A549 (cell line): ENCODE measurements around the gene SLC1A3. TPM values are rescaled to one million over a fixed set of nuclear protein-coding genes. Genes with fewer than 3 reads are reported as not detected.
A peak's percentile ranks its signal among the peaks of the same experiment; 100 is the strongest.

Experiments
- ATAC-seq, 2 experiments: fragments of 200-7000 bp in 1 of 2; fragments of >200 bp in 1 of 2; cut with Nextera tagmentation in 1 of 2; cut with Tn5 transposase in 1 of 2; 3 replicates each; pipeline versions ENCODE4 v1.8.0 to v1.9.1; 2018 to 2020; ENCODE audit warnings: mild to moderate bottlenecking in 1 of 2, moderate library complexity in 1 of 2
- CTCF ChIA-PET: fragments of 300-600 bp; sonication (Branson Sonifier 250); formaldehyde crosslinking; extraction: SDS; loops from one replicate; lab custom pipeline; 2021; ENCODE audit warnings: antibody characterized with exemption, inconsistent platforms; lab: Yijun Ruan, JAX
- POLR2A ChIA-PET: fragments of 350-600 bp; formaldehyde crosslinking; extraction: SDS; loops from one replicate; lab custom pipeline; 2021; ENCODE audit warnings: antibody characterized with exemption, inconsistent platforms; lab: Yijun Ruan, JAX
- DNase-seq, 2 experiments: peaks; one replicate each; pipeline versions ENCODE4 v3.0.0 to v3.0.0-alpha.2; 2011 to 2016; ENCODE audit warnings: low read depth in 1 of 2, low spot score in 1 of 2
- FAIRE-seq: peaks from 2 replicates; lab custom pipeline; 2011; peaks lifted over from hg19 to GRCh38; lab: Jason Lieb, UNC
- H3K27ac ChIP-seq, 2 experiments: fragments of >200 bp; sonication (Bioruptor Twin); formaldehyde crosslinking; 3 replicates each; pipeline ENCODE4 v1.5.1; 2016 to 2017
- H3K4me1 ChIP-seq: fragments of >200 bp; sonication (Bioruptor Twin); formaldehyde crosslinking; 3 replicates; pipeline ENCODE4 v1.6.1; 2016
- H3K4me2 ChIP-seq: fragments of >200 bp; sonication (Bioruptor Twin); formaldehyde crosslinking; 3 replicates; pipeline ENCODE4 v1.6.1; 2016
- H3K4me3 ChIP-seq: fragments of >200 bp; sonication (Bioruptor Twin); formaldehyde crosslinking; 3 replicates; pipeline ENCODE4 v1.5.1; 2016
- H3K9me3 ChIP-seq: fragments of >200 bp; sonication (Bioruptor Twin); formaldehyde crosslinking; 3 replicates; pipeline ENCODE4 v1.6.1; 2016
- BHLHE40 ChIP-seq: IDR thresholded peaks from 2 replicates; pipeline ENCODE4 v1.6.1; 2012; ENCODE audit warnings: low read depth, low read length, inconsistent platforms
- CBX2 ChIP-seq: fragments of 200-600 bp; sonication (generic); IDR thresholded peaks from 2 replicates; pipeline ENCODE4 v1.6.1; 2016; ENCODE audit warnings: low read depth, mild to moderate bottlenecking, borderline replicate concordance
- CBX8 ChIP-seq: fragments of 200-600 bp; sonication (generic); IDR thresholded peaks from 2 replicates; pipeline ENCODE4 v1.6.1; 2016
- CEBPB ChIP-seq, 2 experiments: fragments of >200 bp in 1 of 2; sonication (Bioruptor Twin) in 1 of 2; formaldehyde crosslinking in 1 of 2; IDR thresholded peaks; 2 replicates each; pipeline ENCODE4 v1.6.1; 2012 to 2016
- CHD2 ChIP-seq: fragments of 150-350 bp; IDR thresholded peaks from 2 replicates; pipeline ENCODE4 v1.6.1; 2014; ENCODE audit warnings: low read length; ENCODE audit not compliant: partially characterized antibody
- E2F6 ChIP-seq: IDR thresholded peaks from 2 replicates; pipeline ENCODE4 v1.6.1; 2012; ENCODE audit warnings: low read depth, borderline replicate concordance
- ELK1 ChIP-seq: fragments of 150-350 bp; IDR thresholded peaks from 2 replicates; pipeline ENCODE4 v1.6.1; 2014; ENCODE audit warnings: low read depth, mild to moderate bottlenecking, low read length
- GATA3 ChIP-seq: IDR thresholded peaks from 2 replicates; pipeline ENCODE4 v1.6.1; 2012; ENCODE audit warnings: borderline replicate concordance
- HES2 ChIP-seq: fragments of >200 bp; sonication (Bioruptor Twin); formaldehyde crosslinking; IDR thresholded peaks from 2 replicates; pipeline ENCODE4 v1.6.1; 2016
- HOXB13 ChIP-seq: fragments of 250-450 bp; sonication (Bioruptor Pico); IDR thresholded peaks from 2 replicates; pipeline ENCODE4 v1.5.0; 2020; ENCODE audit warnings: low read depth, mild to moderate bottlenecking, moderate library complexity
- MAX ChIP-seq: IDR thresholded peaks from 2 replicates; pipeline ENCODE4 v1.6.1; 2012
- NR3C1 ChIP-seq: fragments of >200 bp; sonication (Bioruptor Twin); formaldehyde crosslinking; IDR thresholded peaks from 3 replicates; pipeline ENCODE4 v1.6.1; 2017
- REST ChIP-seq: fragments of 200-600 bp; sonication (generic); IDR thresholded peaks from 2 replicates; pipeline ENCODE4 v1.6.1; 2016; ENCODE audit warnings: antibody characterized with exemption, mild to moderate bottlenecking, moderate library complexity
- SMC3 ChIP-seq: fragments of >200 bp; sonication (Bioruptor Twin); formaldehyde crosslinking; IDR thresholded peaks from 3 replicates; pipeline ENCODE4 v1.6.1; 2018; ENCODE audit warnings: inconsistent platforms
- SREBF2 ChIP-seq: fragments of 450-650 bp; IDR thresholded peaks from 2 replicates; pipeline ENCODE4 v1.6.1; 2014; ENCODE audit warnings: mild to moderate bottlenecking, moderate library complexity
- USF2 ChIP-seq: fragments of 450-650 bp; IDR thresholded peaks from 2 replicates; pipeline ENCODE4 v1.6.1; 2014; ENCODE audit warnings: antibody characterized with exemption
- ZC3H11A ChIP-seq: fragments of 450-650 bp; IDR thresholded peaks from 2 replicates; pipeline ENCODE4 v1.6.1; 2014; ENCODE audit warnings: antibody characterized with exemption, mild to moderate bottlenecking
- ZNF302 ChIP-seq: fragments of 250-450 bp; sonication (Bioruptor Pico); IDR thresholded peaks from 2 replicates; pipeline ENCODE4 v1.9.0; 2021; ENCODE audit warnings: inconsistent platforms, mild to moderate bottlenecking, moderate library complexity
- WGBS: methylation state at CpG from one replicate; pipeline ENCODE4 v1.1.6; 2017; ENCODE audit errors: missing lambda C conversion rate; 5-methylcytosine and 5-hydroxymethylcytosine counted together
- polyA plus RNA-seq, 4 experiments: library from polyadenylated mRNA; depleted of rRNA in 3 of 4; stranded (reverse); fragments of >200 nt; fragmentation: RNase III in 1 of 4; extraction: RNeasy Plus Mini Kit Qiagen cat#74134 plus additional on column Dnase treatment in 1 of 4; gene quantifications; 2 replicates in 3 of 4; 3 replicates in 1 of 4; pipeline ENCODE4 v1.2.3, GENCODE V29; 2011 to 2017

Gene SLC1A3
- polyA plus RNA-seq, 2 of the 4 experiments (the other 2 are of a cell fraction) = not detected

GRCh38 chr5:36656556-36656955 is 50.1 kb downstream of the SLC1A3 start:
- FAIRE-seq (no peak), ATAC-seq (no peak), DNase-seq (no peak)
- Histone ChIP-seq H3K4me2 (no peak overlapping the region), H3K27ac (no peak overlapping the region), H3K4me1 (peaks cover 9% of the 10 kb centered on the region; the same call in 2 of the 3 replicates), H3K9me3 (no peaks in the 10 kb centered on the region), H3K4me3 (no peak overlapping the region)
- TF ChIP-seq ZNF302 (CRISPR knock-in tag) (no peak), SREBF2 (no peak), ELK1 (no peak), E2F6 (no peak), REST (no peak), CBX8 (no peak), NR3C1 (no peak), MAX (no peak), GATA3 (no peak), HOXB13 (no peak), USF2 (no peak), CBX2 (no peak), SMC3 (no peak)
- 0% methylated on average over 1 of the region's 1 CpG for WGBS
- ChIA-PET POLR2A (no interaction called here), CTCF (no interaction called here)

- no peaks in the 10 kb centered on the region for H3K9me3 ChIP-seq
- DNase-seq = peak in 1 of 2 experiments; percentile 42
- no peak for FAIRE-seq
- no peak overlapping the region for H3K4me3 ChIP-seq
- 44% methylated on average over 5 of the region's 5 CpGs for WGBS
- 0 out of 6 replicates have a peak, but pooled peaks of 1 of the 2 experiments have one; percentile 60 for ATAC-seq
- H3K27ac ChIP-seq = no peak overlapping the region
- peaks cover 9% of the 10 kb centered on the region; the same call in 2 of the 3 replicates for H3K4me1 ChIP-seq
- ChIA-PET POLR2A (no interaction called here), CTCF (no interaction called here)
- H3K4me2 ChIP-seq = peak overlapping the region; percentile 41; the same call in 2 of the 3 replicates
- TF ChIP-seq CHD2 (no peak), BHLHE40 (no peak), SMC3 (no peak), ZC3H11A (no peak), HES2 (peak; percentile 54; the same call in 1 of the 2 replicates), CEBPB (IDR thresholded peaks at IDR 0.05) (peak; percentile 91 to 94)
Observed at GRCh38 chr5:36657563-36657995, 51.2 kb downstream of the SLC1A3 start.
